Central memory CD8-positive, alpha-beta T cell (primary cell): ENCODE results near the gene EXOC4.

Experiments used
- ATAC-seq: fragments of 150-1000 bp; cut with Tn5 transposase; replicated peaks from 2 replicates; pipeline ENCODE4 v1.10.0; 2022; ENCODE audit warnings: mild to moderate bottlenecking, moderate FRiP score, moderate number of reproducible peaks; ENCODE audit not compliant: poor library complexity, severe bottlenecking; ENCODE audit errors: extremely low read depth
- DNase-seq, 2 donors: peaks; one replicate each; pipeline ENCODE4 v3.0.0; 2021; ENCODE audit warnings: low spot score in 2 of 2
- H3K27ac Mint-ChIP-seq: one replicate; pipeline ENCODE4 v1.8.0; 2022; ENCODE audit warnings: low read depth, mild to moderate bottlenecking, moderate library complexity, mixed read lengths
- H3K27me3 Mint-ChIP-seq: one replicate; pipeline ENCODE4 v1.8.0; 2022; ENCODE audit warnings: mixed read lengths
- H3K36me3 Mint-ChIP-seq: one replicate; pipeline ENCODE4 v1.8.0; 2022; ENCODE audit warnings: mild to moderate bottlenecking, moderate library complexity, mixed read lengths; ENCODE audit not compliant: insufficient read depth
- H3K4me1 Mint-ChIP-seq: one replicate; pipeline ENCODE4 v1.8.0; 2022; ENCODE audit warnings: mixed read lengths
- H3K4me3 Mint-ChIP-seq: one replicate; pipeline ENCODE4 v1.8.0; 2022; ENCODE audit warnings: mild to moderate bottlenecking, moderate library complexity, mixed read lengths
- H3K9me3 Mint-ChIP-seq: one replicate; pipeline ENCODE4 v1.8.0; 2022; ENCODE audit warnings: mixed read lengths

Gene EXOC4

DNA sequence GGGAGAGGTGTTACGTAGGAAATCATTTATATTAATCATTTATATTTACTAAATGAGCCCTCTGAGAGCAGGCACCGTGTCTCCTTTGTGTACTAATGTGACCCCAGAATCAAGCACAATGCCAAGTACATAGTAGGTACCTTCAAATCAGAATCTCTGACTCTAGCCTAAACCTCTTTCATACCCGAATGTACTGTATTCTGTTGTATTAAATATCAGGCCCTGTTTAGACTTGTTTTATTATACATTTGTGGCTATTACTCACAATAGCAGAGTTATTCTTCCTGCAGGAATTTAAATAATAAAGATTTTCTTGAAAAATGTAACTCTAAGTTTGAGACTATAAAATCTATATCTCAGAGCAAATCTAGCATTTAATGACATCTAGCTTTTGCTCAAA is 297.3 kb downstream of the EXOC4 start:
- Mint-ChIP-seq H3K4me3 (no peak overlapping the region), H3K4me1 (no peaks in the 10 kb centered on the region), H3K36me3 (peaks cover 5% of the 10 kb centered on the region), H3K27ac (no peak overlapping the region), H3K27me3 (no peaks in the 10 kb centered on the region), H3K9me3 (no peaks in the 10 kb centered on the region)
- ATAC-seq (no peak), DNase-seq (no peak)

DNA sequence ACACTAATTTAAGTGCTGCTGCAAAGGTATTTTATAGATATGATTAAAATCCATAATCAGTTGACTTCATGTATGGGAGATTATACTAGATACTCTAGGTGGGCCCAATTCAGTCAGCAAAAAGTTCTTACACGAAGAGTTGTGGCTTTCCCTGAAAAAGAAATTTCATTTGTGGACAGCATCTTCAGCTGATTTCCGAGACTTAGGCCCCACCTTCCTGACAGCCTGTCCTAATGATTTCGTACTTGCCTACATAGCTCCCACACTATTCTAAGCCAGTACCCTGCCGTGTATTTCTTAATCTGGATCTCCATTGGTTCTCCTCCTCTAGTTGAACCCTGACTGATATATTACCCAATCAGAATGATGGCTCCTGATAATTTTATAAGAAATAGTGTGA is 297.9 kb downstream of the EXOC4 start:
- no peak overlapping the region for H3K27ac Mint-ChIP-seq
- no peaks in the 10 kb centered on the region for H3K9me3 Mint-ChIP-seq
- DNase-seq (no peak), ATAC-seq (no peak)
- H3K27me3 Mint-ChIP-seq: no peaks in the 10 kb centered on the region
- peaks cover 5% of the 10 kb centered on the region for H3K36me3 Mint-ChIP-seq
- no peak overlapping the region for H3K4me3 Mint-ChIP-seq
- no peaks in the 10 kb centered on the region for H3K4me1 Mint-ChIP-seq

DNA sequence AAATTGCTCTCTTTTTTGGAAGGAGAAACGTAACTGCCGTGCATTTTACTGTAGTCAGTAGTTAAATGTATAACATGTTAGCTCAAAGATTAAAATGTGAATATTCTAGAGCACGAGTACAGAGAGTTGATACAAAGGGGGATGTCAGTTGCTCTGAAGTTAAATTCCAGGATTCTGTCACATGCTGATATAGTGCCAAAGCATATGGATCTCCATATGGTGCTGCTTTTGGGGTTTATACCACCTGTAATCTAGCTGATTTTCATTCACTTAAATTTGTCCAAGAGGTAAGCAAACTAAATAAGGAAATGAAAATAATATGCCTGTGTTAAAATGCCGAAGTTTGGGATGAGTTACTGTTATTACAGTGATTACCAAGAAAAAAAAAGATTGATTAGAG is 298.6 kb downstream of the EXOC4 start:
- no peak for ATAC-seq
- Mint-ChIP-seq H3K27ac (no peak overlapping the region), H3K4me3 (no peak overlapping the region), H3K4me1 (peaks cover 3% of the 10 kb centered on the region), H3K27me3 (no peaks in the 10 kb centered on the region), H3K9me3 (no peaks in the 10 kb centered on the region), H3K36me3 (peaks cover 5% of the 10 kb centered on the region)
- DNase-seq: no peak

DNA sequence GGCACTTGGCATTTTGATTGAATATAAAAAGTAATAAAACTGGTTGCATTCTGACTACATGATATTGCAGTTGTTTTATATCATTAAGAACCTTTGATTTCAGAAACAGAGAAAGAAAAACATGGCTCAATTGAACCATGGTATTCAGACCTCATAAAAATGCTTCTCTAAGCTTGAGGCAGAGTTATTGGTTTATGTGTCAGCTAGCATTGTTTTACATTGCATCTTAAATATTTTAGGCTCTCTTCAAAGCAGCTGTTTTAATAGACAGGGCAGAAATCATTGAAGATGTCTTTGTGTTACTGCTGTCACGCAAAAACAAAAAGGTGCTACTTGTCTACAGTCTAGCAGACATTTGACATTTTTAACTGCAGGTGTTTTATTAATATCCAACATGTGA is 299.2 kb downstream of the EXOC4 start:
- Mint-ChIP-seq H3K36me3 (peaks cover 5% of the 10 kb centered on the region), H3K9me3 (no peaks in the 10 kb centered on the region), H3K4me3 (no peak overlapping the region), H3K4me1 (peaks cover 6% of the 10 kb centered on the region), H3K27me3 (no peaks in the 10 kb centered on the region), H3K27ac (no peak overlapping the region)
- ATAC-seq (no peak), DNase-seq (no peak)

DNA sequence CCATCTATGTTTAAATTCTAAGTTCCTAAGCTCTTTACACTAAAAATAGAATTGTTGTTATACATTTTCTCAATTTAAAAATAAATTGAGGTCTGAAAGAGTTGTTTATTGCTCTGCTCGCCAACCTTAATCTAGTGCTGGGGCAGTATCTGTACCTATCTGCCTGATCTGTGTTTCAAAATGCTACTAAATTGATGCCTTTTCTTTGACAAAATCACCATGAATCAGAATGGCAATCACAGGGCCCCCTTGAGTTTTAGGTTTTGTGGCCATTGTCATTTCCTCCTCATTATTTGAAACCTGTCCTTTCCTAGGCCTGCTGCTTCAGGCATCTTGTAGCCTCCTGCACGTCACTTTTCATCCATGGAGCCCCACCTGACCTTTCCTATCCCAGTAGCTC is 301.5 kb downstream of the EXOC4 start:
- H3K9me3 Mint-ChIP-seq: no peaks in the 10 kb centered on the region
- H3K4me3 Mint-ChIP-seq: no peak overlapping the region
- no peak for DNase-seq
- no peaks in the 10 kb centered on the region for H3K27me3 Mint-ChIP-seq
- peaks cover 5% of the 10 kb centered on the region for H3K36me3 Mint-ChIP-seq
- no peak for ATAC-seq
- peaks cover 6% of the 10 kb centered on the region for H3K4me1 Mint-ChIP-seq
- H3K27ac Mint-ChIP-seq: no peak overlapping the region

DNA sequence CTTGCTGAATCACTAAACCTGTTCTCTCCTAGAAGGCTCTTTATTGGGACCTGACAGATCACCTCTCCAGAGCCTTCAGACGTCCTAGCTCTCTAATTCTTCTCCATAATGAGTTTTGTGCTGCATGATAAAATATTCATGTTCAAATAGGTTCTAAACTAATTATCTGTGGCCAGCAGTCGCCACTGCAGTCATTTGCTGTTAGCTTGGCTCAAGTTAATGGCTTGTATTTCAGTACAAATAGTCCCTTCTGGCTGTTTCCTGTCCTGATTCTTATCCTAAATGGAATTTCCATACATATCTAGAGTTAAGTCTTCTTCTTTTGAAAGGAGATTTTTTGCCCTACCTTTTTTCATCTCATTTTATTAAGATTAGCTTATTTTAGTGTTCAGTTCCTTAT is 303.2 kb downstream of the EXOC4 start:
- Mint-ChIP-seq H3K27ac (no peak overlapping the region), H3K27me3 (no peaks in the 10 kb centered on the region), H3K9me3 (no peaks in the 10 kb centered on the region), H3K4me3 (no peak overlapping the region), H3K4me1 (peaks cover 6% of the 10 kb centered on the region), H3K36me3 (peaks cover 5% of the 10 kb centered on the region)
- ATAC-seq (no peak), DNase-seq (no peak)

DNA sequence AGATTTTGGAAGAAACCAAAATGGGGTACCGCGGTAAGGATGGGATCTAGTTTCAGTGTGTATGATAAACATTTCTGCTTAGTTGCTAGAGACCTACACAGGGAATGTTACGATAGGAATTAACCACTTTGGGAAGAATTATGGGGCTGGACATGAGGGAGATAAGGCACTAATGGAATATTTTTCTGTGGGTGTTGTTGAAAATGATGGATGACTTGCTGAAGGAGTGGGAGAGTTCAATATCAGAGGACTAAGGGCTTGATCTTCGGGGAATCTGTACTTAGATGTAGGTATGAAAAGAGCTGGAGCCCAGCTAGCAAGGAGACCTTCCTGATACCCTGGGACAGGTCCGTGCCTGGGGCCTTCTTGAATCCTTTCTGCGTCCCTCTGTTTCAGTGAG is 303.7 kb downstream of the EXOC4 start:
- Mint-ChIP-seq H3K4me3 (no peak overlapping the region), H3K9me3 (no peaks in the 10 kb centered on the region), H3K27me3 (no peaks in the 10 kb centered on the region), H3K4me1 (peaks cover 6% of the 10 kb centered on the region), H3K27ac (no peak overlapping the region), H3K36me3 (peaks cover 5% of the 10 kb centered on the region)
- DNase-seq (no peak), ATAC-seq (no peak)

DNA sequence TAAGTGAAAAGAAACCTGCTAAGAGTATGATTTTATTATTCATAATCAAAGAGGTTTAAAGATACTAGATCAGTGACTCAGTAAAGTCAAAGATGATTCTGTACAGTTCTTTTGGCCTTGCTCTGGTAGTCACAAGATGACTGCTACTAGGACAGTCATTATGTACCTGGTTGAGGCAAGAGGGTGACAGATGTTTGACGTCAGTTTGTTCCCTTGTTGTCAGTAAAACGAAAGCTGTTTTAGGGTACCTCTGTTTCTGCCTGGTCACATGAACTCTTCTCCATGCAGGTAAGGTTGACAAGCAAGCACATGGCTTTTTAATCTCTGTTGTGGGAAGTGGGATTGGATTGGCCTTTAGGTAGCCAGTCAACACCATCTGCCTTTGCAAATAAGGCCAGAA is 308.0 kb downstream of the EXOC4 start:
- DNase-seq: no peak
- Mint-ChIP-seq H3K27ac (no peak overlapping the region), H3K36me3 (no peaks in the 10 kb centered on the region), H3K4me1 (peaks cover 6% of the 10 kb centered on the region), H3K27me3 (no peaks in the 10 kb centered on the region), H3K4me3 (no peak overlapping the region), H3K9me3 (no peaks in the 10 kb centered on the region)
- no peak for ATAC-seq

DNA sequence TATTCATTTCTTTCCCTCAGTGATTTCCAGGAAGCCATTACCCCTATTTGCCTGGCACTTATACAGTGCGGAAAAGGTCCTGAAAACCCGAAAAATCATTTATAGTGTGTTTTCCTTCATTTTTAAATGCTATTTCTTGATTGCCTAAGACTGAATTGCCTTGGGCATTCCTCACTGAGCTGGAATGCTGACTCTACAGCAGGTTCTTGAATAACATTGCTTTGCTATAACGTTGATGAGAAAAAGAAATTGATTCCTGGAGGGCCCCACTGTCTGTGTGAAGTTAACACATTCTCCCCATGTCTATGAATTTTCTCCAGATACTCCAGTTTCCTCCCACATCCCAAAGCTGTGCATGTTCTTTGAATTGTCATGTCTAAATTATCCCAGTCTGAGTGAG is 308.5 kb downstream of the EXOC4 start:
- Mint-ChIP-seq H3K27ac (no peak overlapping the region), H3K27me3 (no peaks in the 10 kb centered on the region), H3K9me3 (no peaks in the 10 kb centered on the region), H3K4me1 (peaks cover 4% of the 10 kb centered on the region), H3K4me3 (no peak overlapping the region), H3K36me3 (no peaks in the 10 kb centered on the region)
- ATAC-seq: no peak
- DNase-seq: no peak

DNA sequence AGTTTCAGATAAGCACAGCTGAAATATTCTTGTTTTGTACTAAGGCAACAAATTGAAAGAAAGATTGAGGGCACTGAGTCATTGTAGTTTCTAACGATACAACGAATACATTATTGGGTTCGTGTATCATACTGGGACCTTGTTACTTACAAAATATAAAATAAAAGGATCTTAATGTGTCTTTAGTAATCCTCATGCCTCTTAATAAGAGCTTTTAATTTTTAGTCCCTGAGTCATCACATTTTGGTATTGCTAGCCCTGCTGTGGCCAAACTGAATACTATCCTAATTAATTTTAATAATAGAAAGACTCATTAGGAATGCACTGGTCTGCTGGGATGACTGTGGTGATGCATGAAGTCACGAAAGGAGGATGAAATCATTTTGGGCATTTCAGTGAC is 309.7 kb downstream of the EXOC4 start:
- Mint-ChIP-seq H3K4me1 (no peaks in the 10 kb centered on the region), H3K36me3 (no peaks in the 10 kb centered on the region), H3K4me3 (no peak overlapping the region), H3K9me3 (no peaks in the 10 kb centered on the region), H3K27me3 (no peaks in the 10 kb centered on the region), H3K27ac (no peak overlapping the region)
- ATAC-seq: no peak
- DNase-seq: no peak

DNA sequence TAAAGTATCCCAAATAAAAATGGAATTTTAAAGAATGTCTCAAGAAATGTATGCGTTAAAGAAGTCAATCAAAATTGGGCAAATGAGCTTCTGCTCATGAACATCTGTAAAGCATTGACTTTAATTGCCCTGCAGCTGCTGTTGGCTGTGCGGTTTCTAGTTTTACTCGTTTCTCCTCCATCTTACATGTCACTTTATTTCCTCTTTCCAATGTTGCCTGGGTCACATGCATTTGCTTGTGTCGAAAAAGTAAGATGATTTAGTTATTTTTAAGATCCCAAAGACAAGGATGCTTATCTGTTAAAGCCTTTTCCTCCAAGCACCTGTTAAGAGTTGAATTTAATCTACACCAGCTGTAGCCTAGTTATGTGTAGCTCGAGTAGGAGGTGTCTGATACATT is 310.4 kb downstream of the EXOC4 start:
- H3K9me3 Mint-ChIP-seq: no peaks in the 10 kb centered on the region
- ATAC-seq (no peak), DNase-seq (no peak)
- no peak overlapping the region for H3K4me3 Mint-ChIP-seq
- no peaks in the 10 kb centered on the region for H3K36me3 Mint-ChIP-seq
- no peak overlapping the region for H3K27ac Mint-ChIP-seq
- no peaks in the 10 kb centered on the region for H3K4me1 Mint-ChIP-seq
- no peaks in the 10 kb centered on the region for H3K27me3 Mint-ChIP-seq

DNA sequence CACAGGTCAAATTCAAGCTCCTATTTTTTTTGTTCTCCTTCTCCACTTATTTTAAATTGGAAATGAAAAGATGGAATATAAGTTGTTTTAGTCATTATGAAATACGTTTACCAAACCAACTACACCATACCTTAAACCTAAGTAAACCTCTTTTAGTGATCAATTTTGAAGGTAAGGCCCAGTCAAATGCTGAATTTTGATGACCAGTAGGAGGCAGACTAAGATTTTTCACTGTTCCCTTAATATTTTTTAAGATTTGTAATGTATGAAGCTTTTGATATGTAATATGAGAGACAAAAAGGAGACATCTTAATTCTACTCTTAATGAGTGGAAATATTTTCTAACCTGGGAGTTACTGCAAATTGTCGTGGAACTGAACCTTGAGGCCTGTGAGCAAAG is 311.6 kb downstream of the EXOC4 start:
- no peak for DNase-seq
- Mint-ChIP-seq H3K27me3 (no peaks in the 10 kb centered on the region), H3K36me3 (no peaks in the 10 kb centered on the region), H3K27ac (no peak overlapping the region), H3K4me1 (no peaks in the 10 kb centered on the region), H3K9me3 (no peaks in the 10 kb centered on the region), H3K4me3 (no peak overlapping the region)
- no peak for ATAC-seq

DNA sequence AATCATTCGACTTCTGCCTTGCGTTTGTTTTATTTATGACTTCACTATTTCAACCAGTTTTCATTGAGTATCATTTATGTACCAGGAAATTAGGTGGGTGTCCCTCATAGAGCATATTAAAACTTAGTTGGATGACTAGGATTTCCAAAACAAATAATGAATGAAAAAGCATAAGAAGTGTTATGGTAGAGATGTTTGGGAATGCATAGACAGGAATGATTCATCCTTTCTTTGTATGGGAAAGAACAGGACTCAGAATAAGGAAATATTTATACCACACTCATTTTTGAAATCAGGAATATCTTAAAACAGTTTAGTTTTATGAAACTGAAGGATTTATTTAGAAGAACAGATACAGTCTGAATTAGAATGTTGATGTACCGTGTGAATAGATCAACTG is 315.7 kb downstream of the EXOC4 start:
- ATAC-seq: no peak
- H3K27me3 Mint-ChIP-seq: no peaks in the 10 kb centered on the region
- no peaks in the 10 kb centered on the region for H3K36me3 Mint-ChIP-seq

DNA sequence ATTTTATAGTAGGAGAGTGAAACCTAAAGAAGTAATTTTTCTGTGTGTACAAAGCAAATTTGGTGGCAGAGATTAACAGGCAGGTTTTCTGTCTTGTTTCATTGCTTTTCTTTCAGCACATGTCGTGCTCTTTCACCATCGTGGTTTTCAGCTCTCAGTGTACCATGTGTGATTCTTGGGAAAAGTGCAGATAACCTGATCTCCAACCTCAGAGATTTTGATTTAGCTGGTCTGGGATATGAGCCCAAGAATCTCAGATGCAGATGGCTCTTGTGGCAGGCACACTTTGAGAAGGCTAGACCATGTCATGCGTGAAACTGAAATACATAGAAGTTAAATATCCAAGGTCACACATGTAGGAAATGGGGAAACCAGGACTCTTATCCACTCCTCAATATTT is 317.4 kb downstream of the EXOC4 start:
- ATAC-seq (no peak), DNase-seq (no peak)
- H3K9me3 Mint-ChIP-seq: no peaks in the 10 kb centered on the region
- peaks cover 9% of the 10 kb centered on the region for H3K4me1 Mint-ChIP-seq
- no peak overlapping the region for H3K4me3 Mint-ChIP-seq
- H3K27ac Mint-ChIP-seq: no peak overlapping the region
- H3K36me3 Mint-ChIP-seq: no peaks in the 10 kb centered on the region
- H3K27me3 Mint-ChIP-seq: no peaks in the 10 kb centered on the region

More for the DNA sequence above, 315.7 kb downstream of the EXOC4 start:
- no peak for DNase-seq
- Mint-ChIP-seq H3K4me1 (peaks cover 9% of the 10 kb centered on the region), H3K27ac (no peak overlapping the region), H3K9me3 (no peaks in the 10 kb centered on the region), H3K4me3 (no peak overlapping the region)
